Measurements from ENCODE around the gene ADGRV1.
"Not testable (repeated sequence)": the region's sequence is repeated elsewhere in the genome, so short reads cannot be mapped to it uniquely, and the experiment has no call there.

The ADGRV1 gene

GRCh38 chr5:90985341-90985740 lies 426.7 kb downstream of the ADGRV1 start:
- no peak for DNase-seq (ENCODE audit: low read depth in 3 of 3)

GRCh38 chr5:90987726-90988125 lies 429.1 kb downstream of the ADGRV1 start:
- no peak for DNase-seq (ENCODE audit: low read depth in 3 of 3)

- no peak for DNase-seq (ENCODE audit: low read depth in 3 of 3)
Observed at GRCh38 chr5:90991201-90991600, 432.6 kb downstream of the ADGRV1 start.

GRCh38 chr5:90994796-90995195 lies 436.2 kb downstream of the ADGRV1 start:
- DNase-seq (ENCODE audit: low read depth in 3 of 3), result no peak

- DNase-seq (ENCODE audit: low read depth in 3 of 3), result no peak
Observed at GRCh38 chr5:90996089-90996488, 437.5 kb downstream of the ADGRV1 start.

GRCh38 chr5:90997082-90997481 lies 438.5 kb downstream of the ADGRV1 start:
- no peak for DNase-seq (ENCODE audit: low read depth in 3 of 3)

GRCh38 chr5:91000743-91001142 lies 442.1 kb downstream of the ADGRV1 start:
- no peak for DNase-seq (ENCODE audit: low read depth in 3 of 3)

- DNase-seq (ENCODE audit: low read depth in 3 of 3), result no peak
Observed at GRCh38 chr5:91006713-91007112, 448.1 kb downstream of the ADGRV1 start.

- DNase-seq (ENCODE audit: low read depth in 3 of 3), result no peak
Observed at GRCh38 chr5:91007251-91007650, 448.7 kb downstream of the ADGRV1 start.

- no peak for DNase-seq (ENCODE audit: low read depth in 3 of 3)
Observed at GRCh38 chr5:91007780-91008402, 449.3 kb downstream of the ADGRV1 start.

- DNase-seq (ENCODE audit: low read depth in 3 of 3), result no peak
Observed at GRCh38 chr5:91010090-91010489, 451.5 kb downstream of the ADGRV1 start.

- DNase-seq (ENCODE audit: low read depth in 3 of 3), result no peak
Observed at GRCh38 chr5:91011029-91011428, 452.4 kb downstream of the ADGRV1 start.

GRCh38 chr5:91012867-91013266 lies 454.3 kb downstream of the ADGRV1 start:
- DNase-seq (ENCODE audit: low read depth in 3 of 3), result not testable (repeated sequence)

- no peak for DNase-seq (ENCODE audit: low read depth in 3 of 3)
Observed at GRCh38 chr5:91016322-91016721, 457.7 kb downstream of the ADGRV1 start.

GRCh38 chr5:91016954-91017700 lies 458.5 kb downstream of the ADGRV1 start:
- no peak for DNase-seq (ENCODE audit: low read depth in 3 of 3)

GRCh38 chr5:91018200-91018599 lies 459.6 kb downstream of the ADGRV1 start:
- DNase-seq (ENCODE audit: low read depth in 3 of 3), result no peak

- no peak for DNase-seq (ENCODE audit: low read depth in 3 of 3)
Observed at GRCh38 chr5:91018712-91019371, 460.2 kb downstream of the ADGRV1 start.

GRCh38 chr5:91020065-91020800 lies 461.6 kb downstream of the ADGRV1 start:
- DNase-seq (ENCODE audit: low read depth in 3 of 3), result no peak

GRCh38 chr5:91022518-91022917 lies 463.9 kb downstream of the ADGRV1 start:
- no peak for DNase-seq (ENCODE audit: low read depth in 3 of 3)

- no peak for DNase-seq (ENCODE audit: low read depth in 3 of 3)
Observed at GRCh38 chr5:91024206-91024605, 465.6 kb downstream of the ADGRV1 start.

- DNase-seq (ENCODE audit: low read depth in 3 of 3), result no peak
Observed at GRCh38 chr5:91024727-91025126, 466.1 kb downstream of the ADGRV1 start.

GRCh38 chr5:91025449-91025848 lies 466.9 kb downstream of the ADGRV1 start:
- DNase-seq (ENCODE audit: low read depth in 3 of 3), result no peak
